ENCODE results near the gene PKP3.
"Not testable (repeated sequence)": the region's sequence is repeated elsewhere in the genome, so short reads cannot be mapped to it uniquely, and the experiment has no call there.

The PKP3 gene

GRCh38 chr11:432501-433100 lies 38.6 kb downstream of the PKP3 start:
- DNase-seq = no peak

GRCh38 chr11:433111-433510 lies 39.1 kb downstream of the PKP3 start:
- no peak for DNase-seq

GRCh38 chr11:433641-434040 lies 39.6 kb downstream of the PKP3 start:
- no peak for DNase-seq

- no peak for DNase-seq
Observed at GRCh38 chr11:434496-434895, 40.5 kb downstream of the PKP3 start.

- DNase-seq = not testable (repeated sequence)
Observed at GRCh38 chr11:434999-435740, 41.2 kb downstream of the PKP3 start.

GRCh38 chr11:437228-437870 lies 43.3 kb downstream of the PKP3 start:
- no peak for DNase-seq

- no peak for DNase-seq
Observed at GRCh38 chr11:438101-438844, 44.3 kb downstream of the PKP3 start.

- no peak for DNase-seq
Observed at GRCh38 chr11:439315-440064, 45.5 kb downstream of the PKP3 start.

- DNase-seq = no peak
Observed at GRCh38 chr11:440065-441042, 46.3 kb downstream of the PKP3 start.

GRCh38 chr11:441043-441417 lies 47.0 kb downstream of the PKP3 start:
- DNase-seq = no peak

GRCh38 chr11:441418-442274 lies 47.6 kb downstream of the PKP3 start, which contains the start of gene ANO9:
TSS of gene ANO9 (minus strand) at chr11:442011. CDS start at chr11:441926, 85 bp downstream.
- DNase-seq = peak; percentile 64

- DNase-seq = no peak
Observed at GRCh38 chr11:442611-443081, 48.6 kb downstream of the PKP3 start.

GRCh38 chr11:443542-444199 lies 49.7 kb downstream of the PKP3 start:
- DNase-seq = no peak

GRCh38 chr11:444396-445144 lies 50.6 kb downstream of the PKP3 start:
- no peak for DNase-seq

- no peak for DNase-seq
Observed at GRCh38 chr11:445765-446588, 52.0 kb downstream of the PKP3 start.

GRCh38 chr11:446891-447290 lies 52.9 kb downstream of the PKP3 start:
- no peak for DNase-seq

GRCh38 chr11:447923-448731 lies 54.1 kb downstream of the PKP3 start:
- DNase-seq = peak; percentile 99
